ENCODE data around the gene PLCXD1.
"Not testable (repeated sequence)": the region's sequence is repeated elsewhere in the genome, so short reads cannot be mapped to it uniquely, and the experiment has no call there.

The PLCXD1 gene

DNA sequence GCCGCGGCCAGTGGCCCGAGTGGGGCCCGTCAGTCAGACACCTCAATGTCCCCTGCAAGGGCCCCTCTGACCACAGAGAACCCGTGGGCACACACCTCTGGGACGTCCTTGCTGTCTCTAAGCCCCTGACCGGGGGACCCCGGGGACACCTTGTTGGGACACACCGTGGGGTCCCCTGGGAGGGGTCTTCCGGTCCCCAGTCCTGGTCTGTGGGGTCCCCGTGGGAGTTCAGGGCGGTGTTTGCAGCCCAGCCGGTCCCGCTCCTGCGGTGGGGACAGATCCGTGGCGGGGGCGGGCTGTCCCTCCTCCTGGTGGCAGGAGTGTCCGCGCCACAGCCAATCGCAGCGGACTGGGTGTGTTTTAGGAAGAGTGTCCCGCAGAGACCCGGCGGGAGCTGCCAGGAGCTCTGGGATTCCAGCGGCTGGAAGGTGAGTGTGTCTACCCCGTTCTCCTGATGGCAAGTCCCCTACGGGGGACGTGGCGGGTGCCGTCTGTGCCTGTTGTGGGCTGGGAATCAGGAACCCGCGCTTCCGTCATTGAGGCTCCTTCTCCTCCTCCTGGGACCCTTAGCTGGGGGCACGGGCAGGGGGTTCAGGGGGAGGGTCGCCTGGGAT lies 5.1 kb upstream of the PLCXD1 start:
- peak overlapping the region; percentile 51 for H3K27ac Mint-ChIP-seq

DNA sequence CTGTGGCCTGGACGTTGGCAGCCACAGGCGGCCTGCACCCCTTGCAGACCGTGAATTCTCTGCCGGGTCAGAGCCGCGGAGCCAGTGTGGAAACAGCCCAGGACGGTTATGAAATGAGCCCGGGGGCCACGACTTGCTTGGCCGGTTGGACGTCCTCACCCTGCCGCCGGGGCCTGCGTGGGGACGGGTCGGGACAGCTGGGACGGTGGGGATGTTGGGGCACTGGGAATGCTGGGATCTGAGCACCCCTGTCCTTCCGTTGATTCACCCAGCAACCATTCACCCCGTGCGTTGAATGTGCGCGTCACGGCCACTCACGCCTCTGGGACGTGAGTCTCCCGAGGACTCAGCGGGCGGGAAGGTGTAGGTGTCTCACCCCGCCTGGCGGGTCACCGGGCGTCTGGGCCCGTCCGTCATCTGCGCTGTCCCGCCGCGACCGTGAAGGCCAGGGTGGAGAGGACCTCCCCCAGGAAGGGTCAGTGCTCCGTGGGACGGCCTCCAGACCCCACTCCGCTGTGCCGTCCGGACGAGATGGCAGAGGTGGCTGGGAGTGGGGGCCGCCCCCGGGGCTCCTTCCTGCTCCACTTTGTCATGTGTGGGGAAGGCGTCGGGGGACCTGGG lies 4.5 kb upstream of the PLCXD1 start:
- DNase-seq: no peak
- no peaks in the 10 kb centered on the region for H3K9me3 Mint-ChIP-seq
- H3K4me1 Mint-ChIP-seq: peaks cover 14 to 33% of the 10 kb centered on the region in 2 donors
- peaks cover 17 to 36% of the 10 kb centered on the region in 2 donors for H3K27me3 Mint-ChIP-seq
- peak overlapping the region; percentile 73 to 85 for H3K4me3 Mint-ChIP-seq
- ATAC-seq (replicated peaks): peak; percentile 66 to 70
- peak overlapping the region; percentile 51 for H3K27ac Mint-ChIP-seq
- H3K36me3 Mint-ChIP-seq: peaks cover 0 to 1% of the 10 kb centered on the region in 2 donors

More for the DNA sequence above, 5.1 kb upstream of the PLCXD1 start:
- ATAC-seq (replicated peaks): peak; percentile 80 to 83
- no peak for DNase-seq
- Mint-ChIP-seq H3K4me1 (peaks cover 11 to 33% of the 10 kb centered on the region in 2 donors), H3K4me3 (peak overlapping the region; percentile 73 to 85), H3K9me3 (no peaks in the 10 kb centered on the region), H3K27me3 (peaks cover 17 to 36% of the 10 kb centered on the region in 2 donors), H3K36me3 (peaks cover 0 to 1% of the 10 kb centered on the region in 2 donors)

DNA sequence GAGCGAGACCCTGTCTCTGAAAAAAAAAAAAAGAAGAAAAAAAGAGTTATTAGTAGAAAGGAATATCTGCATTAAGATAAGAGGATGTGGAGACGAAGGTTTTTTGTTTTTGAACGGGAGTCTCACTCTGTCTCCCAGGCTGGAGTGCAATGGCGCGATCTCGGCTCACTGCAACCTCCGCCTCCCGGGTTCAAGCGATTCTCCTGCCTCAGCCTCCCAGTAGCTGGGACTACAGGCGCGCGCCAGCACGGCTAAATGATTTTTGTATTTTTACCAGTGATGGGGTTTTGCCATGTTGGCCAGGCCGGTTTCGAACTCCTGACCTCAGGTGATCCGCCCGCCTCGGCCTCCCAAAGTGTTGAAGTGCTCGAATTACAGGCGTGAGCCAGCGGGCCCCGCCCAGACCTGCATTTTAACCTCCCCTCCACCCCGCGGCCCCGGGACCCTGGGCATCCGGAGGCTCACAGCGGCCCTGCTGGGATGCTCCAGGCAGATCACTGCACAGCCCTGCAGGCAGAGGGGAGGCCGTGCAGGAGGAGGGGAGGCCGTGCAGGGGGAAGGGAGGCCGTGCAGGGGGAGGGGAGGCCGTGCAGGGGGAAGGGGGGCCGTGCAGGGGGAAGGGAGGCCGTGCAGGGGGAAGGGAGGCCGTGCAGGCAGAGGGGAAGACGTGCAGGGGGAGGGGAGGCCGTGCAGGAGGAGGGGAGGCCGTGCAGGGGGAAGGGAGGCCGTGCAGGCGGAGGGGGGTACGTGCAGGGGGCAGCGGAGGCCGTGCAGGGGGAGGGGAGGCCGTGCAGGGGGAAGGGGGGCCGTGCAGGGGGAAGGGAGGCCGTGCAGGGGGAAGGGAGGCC lies 1.2 kb upstream of the PLCXD1 start:
- H3K9me3 Mint-ChIP-seq; H3K27ac Mint-ChIP-seq; H3K36me3 Mint-ChIP-seq; H3K4me3 Mint-ChIP-seq; DNase-seq; ATAC-seq (replicated peaks): not testable (repeated sequence)
- Mint-ChIP-seq H3K4me1 (peaks cover 16 to 43% of the 10 kb centered on the region in 2 donors), H3K27me3 (peaks cover 16 to 36% of the 10 kb centered on the region in 2 donors)

DNA sequence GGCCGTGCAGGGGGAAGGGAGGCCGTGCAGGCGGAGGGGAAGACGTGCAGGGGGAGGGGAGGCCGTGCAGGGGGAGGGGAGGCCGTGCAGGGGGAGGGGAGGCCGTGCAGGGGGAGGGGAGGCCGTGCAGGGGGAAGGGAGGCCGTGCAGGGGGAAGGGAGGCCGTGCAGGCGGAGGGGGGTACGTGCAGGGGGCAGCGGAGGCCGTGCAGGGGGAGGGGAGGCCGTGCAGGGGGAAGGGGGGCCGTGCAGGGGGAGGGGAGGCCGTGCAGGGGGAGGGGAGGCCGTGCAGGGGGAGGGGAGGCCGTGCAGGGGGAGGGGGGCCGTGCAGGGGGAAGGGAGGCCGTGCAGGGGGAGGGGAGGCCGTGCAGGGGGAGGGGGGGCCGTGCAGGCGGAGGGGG lies 459 bp upstream of the PLCXD1 start:
- not testable (repeated sequence) for H3K36me3 Mint-ChIP-seq; H3K4me3 Mint-ChIP-seq; DNase-seq; H3K9me3 Mint-ChIP-seq; H3K27ac Mint-ChIP-seq; ATAC-seq (replicated peaks)
- peaks cover 12 to 31% of the 10 kb centered on the region in 2 donors for H3K27me3 Mint-ChIP-seq
- peaks cover 13 to 38% of the 10 kb centered on the region in 2 donors for H3K4me1 Mint-ChIP-seq

DNA sequence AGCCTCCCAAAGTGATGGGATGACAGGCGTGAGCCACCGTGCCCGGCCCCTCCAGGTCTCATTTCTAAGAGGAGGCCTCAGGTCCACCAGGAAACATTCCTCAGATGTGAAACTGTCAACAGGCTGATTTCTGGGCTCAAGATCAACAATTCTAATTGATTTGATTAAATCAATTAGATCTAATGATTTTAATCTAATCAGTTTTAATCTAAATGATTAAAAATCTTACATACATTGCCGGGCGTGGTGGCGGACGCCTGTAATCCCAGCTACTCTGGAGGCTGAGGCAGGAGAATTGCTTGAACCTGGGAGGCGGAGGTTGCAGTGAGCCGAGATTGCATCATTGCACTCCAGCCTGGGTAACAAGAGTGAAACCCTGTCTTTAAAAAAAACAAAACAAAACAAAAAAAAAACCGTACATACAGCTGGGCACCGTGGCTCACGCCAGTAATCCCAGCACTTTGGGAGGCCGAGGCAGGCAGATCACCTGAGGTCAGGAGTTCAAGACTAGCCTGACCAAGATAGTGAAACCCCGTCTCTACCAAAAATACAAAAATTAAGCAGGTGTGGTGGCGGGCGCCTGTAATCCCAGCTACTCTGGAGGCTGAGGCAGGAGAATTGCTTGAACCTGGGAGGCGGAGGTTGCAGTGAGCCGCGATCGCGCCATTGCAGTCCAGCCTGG lies 960 bp downstream of the PLCXD1 start:
- not testable (repeated sequence) for H3K36me3 Mint-ChIP-seq; DNase-seq; H3K9me3 Mint-ChIP-seq; ATAC-seq (replicated peaks); H3K27ac Mint-ChIP-seq
- Mint-ChIP-seq H3K27me3 (peaks cover 12 to 19% of the 10 kb centered on the region in 2 donors), H3K4me1 (peaks cover 11 to 37% of the 10 kb centered on the region in 2 donors), H3K4me3 (peak overlapping the region in 1 of 2 donors; percentile 51)

DNA sequence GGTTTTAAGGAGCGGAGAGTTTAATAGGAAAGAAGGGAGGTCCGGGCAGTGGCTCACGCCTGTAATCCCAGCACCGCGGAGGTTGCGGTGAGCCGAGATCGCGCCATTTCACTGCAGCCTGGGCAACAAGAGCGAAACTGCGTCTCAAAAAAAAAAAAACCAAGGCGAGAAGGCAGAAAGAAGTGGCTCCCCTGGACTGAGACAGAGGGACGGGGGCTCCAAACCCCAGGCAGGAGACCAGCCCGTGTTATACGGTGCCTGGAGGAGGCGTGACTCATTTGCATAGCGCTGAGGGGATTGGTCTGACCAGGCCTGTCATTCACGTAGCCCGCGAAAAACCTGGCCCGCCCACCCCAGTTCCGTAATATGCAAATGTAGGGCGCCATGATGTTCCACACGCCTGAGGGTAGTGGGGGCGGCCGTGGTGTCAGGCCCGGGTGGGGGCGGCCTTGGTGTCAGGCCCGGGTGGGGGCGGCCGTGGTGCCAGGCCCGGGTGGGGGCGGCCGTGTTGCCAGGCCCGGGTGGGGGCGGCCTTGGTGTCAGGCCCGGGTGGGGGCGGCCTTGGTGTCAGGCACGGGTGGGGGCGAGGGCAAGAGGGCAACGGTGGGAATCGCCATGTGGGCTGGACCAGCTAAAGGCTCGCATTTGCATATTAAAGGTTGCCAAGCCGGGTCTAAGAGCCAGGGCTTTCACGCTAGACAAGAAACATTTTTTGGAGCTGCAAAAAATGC lies 2.1 kb downstream of the PLCXD1 start:
- peaks cover 8 to 15% of the 10 kb centered on the region in 2 donors for H3K27me3 Mint-ChIP-seq
- peak overlapping the region; percentile 98 for H3K27ac Mint-ChIP-seq
- H3K36me3 Mint-ChIP-seq: peaks cover under 1 to 8% of the 10 kb centered on the region in 2 donors
- ATAC-seq (replicated peaks) (peak; percentile 99), DNase-seq (peak; percentile 88)
- peak overlapping the region; percentile 91 to 96 for H3K4me3 Mint-ChIP-seq
- H3K4me1 Mint-ChIP-seq: peaks cover 10 to 37% of the 10 kb centered on the region in 2 donors
- no peaks in the 10 kb centered on the region for H3K9me3 Mint-ChIP-seq

DNA sequence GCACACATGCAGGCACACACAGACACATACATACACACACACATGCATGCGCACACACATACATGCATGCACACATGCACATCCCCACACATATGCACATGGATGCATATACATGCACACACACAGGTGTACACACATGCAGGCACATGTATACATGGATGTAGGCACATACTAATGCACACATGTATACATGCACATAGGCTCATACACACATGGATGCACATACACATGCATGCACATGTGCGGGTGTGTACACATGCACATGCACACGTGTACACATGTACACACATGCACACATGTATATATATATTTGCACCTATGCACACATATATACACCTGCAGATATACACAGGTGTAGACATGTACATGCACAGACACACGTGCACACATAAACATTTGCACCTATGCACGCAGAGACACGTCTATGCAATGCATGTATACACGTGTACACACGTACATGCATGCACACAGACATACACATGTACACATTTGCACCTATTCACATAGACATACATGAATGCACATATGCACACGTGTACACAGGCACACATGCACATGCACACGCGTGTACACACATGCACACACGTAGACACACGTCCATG lies 4.0 kb downstream of the PLCXD1 start:
- no peaks in the 10 kb centered on the region for H3K9me3 Mint-ChIP-seq
- peaks cover 7 to 22% of the 10 kb centered on the region in 2 donors for H3K4me1 Mint-ChIP-seq
- no peaks in the 10 kb centered on the region for H3K27me3 Mint-ChIP-seq
- H3K4me3 Mint-ChIP-seq: no peak overlapping the region
- no peak overlapping the region for H3K27ac Mint-ChIP-seq
- peaks cover 12 to 21% of the 10 kb centered on the region in 2 donors for H3K36me3 Mint-ChIP-seq
- no peak for ATAC-seq (replicated peaks)
- DNase-seq: no peak

DNA sequence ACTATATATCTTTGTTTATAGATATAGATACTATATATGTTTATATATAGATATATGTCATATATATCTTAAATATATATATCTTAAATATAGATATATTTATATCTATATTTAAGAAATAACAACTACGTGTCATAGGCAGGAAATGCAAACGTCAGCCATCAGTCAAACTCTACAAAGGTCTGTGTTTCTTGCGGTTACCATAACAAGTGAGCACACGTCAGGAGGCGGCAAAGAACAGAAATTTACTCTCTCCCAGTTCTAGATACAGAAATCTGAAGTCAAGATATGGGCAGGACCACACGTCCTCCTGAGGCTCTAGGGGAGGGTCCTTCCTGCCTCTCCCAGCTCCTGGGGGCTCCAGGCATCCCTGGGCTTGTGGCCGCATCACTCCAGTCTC lies 6.5 kb downstream of the PLCXD1 start:
- Mint-ChIP-seq H3K27ac (no peak overlapping the region), H3K4me1 (peaks cover 5 to 22% of the 10 kb centered on the region in 2 donors), H3K9me3 (no peaks in the 10 kb centered on the region), H3K4me3 (no peak overlapping the region), H3K27me3 (no peaks in the 10 kb centered on the region), H3K36me3 (peaks cover 25 to 32% of the 10 kb centered on the region in 2 donors)
- no peak for ATAC-seq (replicated peaks)
- DNase-seq: no peak

DNA sequence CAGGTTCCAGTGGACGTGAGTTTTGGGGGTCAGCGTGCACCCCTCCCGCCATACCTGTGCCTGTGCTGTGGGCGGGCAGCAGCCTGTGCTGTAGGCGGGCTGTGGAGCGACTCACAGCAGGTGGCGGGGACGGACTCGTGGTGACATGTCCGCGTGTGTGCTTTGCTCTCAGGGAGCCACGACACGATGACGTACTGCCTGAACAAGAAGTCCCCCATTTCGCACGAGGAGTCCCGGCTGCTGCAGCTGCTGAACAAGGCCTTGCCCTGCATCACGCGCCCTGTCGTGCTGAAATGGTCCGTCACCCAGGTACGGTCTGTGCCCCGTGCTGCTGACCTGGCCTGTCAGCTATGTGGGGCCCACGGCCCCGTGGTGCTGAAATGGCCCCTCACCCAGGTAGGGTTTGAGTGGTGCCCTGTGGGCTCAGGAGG lies 7.4 kb downstream of the PLCXD1 start:
- H3K27me3 Mint-ChIP-seq: no peaks in the 10 kb centered on the region
- DNase-seq: no peak
- H3K36me3 Mint-ChIP-seq: peaks cover 34 to 40% of the 10 kb centered on the region in 2 donors
- H3K9me3 Mint-ChIP-seq: no peaks in the 10 kb centered on the region
- no peak overlapping the region for H3K27ac Mint-ChIP-seq
- ATAC-seq (replicated peaks): no peak
- H3K4me3 Mint-ChIP-seq: no peak overlapping the region
- peaks cover 5 to 18% of the 10 kb centered on the region in 2 donors for H3K4me1 Mint-ChIP-seq

DNA sequence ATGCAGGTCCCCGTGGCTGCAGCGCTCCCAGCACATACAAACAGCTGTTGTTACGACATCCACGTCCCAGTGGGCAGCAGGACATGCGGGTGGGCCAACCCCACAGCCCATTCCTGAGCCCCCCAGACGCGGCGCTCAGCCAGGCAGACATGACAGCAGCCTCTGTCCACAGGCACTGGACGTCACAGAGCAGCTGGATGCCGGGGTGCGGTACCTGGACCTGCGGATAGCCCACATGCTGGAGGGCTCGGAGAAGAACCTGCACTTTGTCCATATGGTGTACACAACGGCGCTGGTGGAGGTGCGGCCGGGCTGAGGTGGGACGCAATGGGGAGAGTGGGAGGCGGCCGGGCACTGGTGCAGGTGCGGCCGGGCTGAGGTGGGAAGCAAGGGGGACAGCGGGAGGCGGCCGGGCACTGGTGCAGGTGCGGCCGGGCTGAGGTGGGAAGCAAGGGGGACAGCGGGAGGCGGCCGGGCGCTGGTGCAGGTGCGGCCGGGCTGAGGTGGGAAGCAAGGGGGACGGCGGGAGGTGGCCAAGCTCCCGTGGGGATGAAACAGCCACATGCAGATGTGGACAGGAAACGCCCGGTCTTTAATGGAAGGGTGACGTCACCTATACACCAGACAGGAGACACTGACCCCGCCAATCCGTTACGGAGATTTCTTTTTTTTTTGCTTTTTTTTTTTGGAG lies 9.4 kb downstream of the PLCXD1 start:
- Mint-ChIP-seq H3K4me1 (peaks cover 2 to 11% of the 10 kb centered on the region in 2 donors), H3K27ac (no peak overlapping the region), H3K36me3 (peaks cover 39% of the 10 kb centered on the region in 2 donors), H3K4me3 (no peak overlapping the region), H3K27me3 (no peaks in the 10 kb centered on the region), H3K9me3 (no peaks in the 10 kb centered on the region)
- DNase-seq (no peak), ATAC-seq (replicated peaks) (no peak)

DNA sequence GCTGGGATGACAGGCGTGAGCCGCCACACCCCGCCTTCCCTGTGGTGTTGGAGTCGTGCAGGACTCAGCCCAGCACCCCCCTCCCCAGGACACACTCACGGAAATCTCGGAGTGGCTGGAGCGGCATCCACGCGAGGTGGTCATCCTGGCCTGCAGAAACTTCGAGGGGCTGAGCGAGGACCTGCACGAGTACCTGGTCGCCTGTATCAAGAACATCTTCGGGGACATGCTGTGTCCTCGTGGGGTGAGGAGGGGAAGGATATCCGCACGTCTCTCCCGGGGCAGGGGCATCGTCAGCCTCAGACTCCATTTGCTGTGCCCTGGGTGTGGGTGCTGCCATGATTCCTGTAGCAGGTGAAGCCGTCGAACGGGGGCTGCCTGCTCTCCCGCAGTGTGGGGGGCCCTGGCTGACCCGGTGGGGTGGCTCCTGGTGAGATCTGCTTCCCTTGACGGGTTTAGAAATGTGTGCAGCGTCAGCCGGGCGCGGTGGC lies 10.3 kb downstream of the PLCXD1 start:
- H3K9me3 Mint-ChIP-seq: no peaks in the 10 kb centered on the region

DNA sequence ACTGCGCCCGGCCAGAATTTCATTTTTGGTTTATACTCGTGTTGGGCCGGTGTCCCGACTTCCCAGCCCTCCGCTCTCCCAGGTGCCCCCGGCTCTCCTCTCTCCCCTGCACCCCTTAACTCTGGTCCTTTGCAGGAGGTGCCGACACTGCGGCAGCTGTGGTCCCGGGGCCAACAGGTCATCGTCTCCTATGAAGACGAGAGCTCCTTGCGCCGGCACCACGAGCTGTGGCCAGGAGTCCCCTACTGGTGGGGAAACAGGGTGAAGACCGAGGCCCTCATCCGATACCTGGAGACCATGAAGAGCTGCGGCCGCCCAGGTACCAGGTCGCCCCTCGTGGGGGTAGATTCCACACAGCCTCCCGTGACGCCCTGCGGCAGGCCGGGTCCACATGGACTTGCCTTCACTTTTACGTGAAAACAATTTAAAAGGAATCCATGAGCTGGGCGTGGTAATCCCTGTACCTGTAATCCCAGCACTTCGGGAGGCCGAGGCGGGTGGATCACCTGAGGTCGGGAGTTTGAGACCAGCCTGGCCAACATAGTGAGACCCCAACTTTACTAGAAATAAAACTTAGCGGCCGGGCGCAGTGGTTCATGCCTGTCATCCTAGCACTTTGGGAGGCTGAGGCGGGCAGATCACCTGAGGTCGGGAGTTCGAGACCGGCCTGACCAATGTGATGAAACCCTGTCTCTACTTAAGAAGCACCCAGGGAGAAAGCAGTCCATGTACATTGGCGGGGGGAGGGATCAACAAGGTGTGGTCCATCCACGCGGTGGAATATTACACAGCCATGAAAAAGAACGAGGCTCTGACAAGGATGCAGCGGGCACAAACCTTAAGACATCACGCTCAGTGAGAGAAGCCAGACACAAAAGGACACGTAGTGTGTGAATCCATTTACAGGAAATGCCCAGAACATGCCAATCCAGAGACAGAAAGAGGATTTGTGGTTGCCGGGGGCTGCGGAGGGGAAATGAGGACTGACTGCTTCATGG lies 12.0 kb downstream of the PLCXD1 start:
- no peaks in the 10 kb centered on the region for H3K9me3 Mint-ChIP-seq
- no peaks in the 10 kb centered on the region for H3K27me3 Mint-ChIP-seq
- DNase-seq (no peak), ATAC-seq (replicated peaks) (no peak)
- H3K4me3 Mint-ChIP-seq: no peak overlapping the region
- H3K4me1 Mint-ChIP-seq: no peaks in the 10 kb centered on the region
- no peak overlapping the region for H3K27ac Mint-ChIP-seq
- H3K36me3 Mint-ChIP-seq: peaks cover 43 to 49% of the 10 kb centered on the region in 2 donors

More for the DNA sequence above, 10.3 kb downstream of the PLCXD1 start:
- H3K4me3 Mint-ChIP-seq: no peak overlapping the region
- H3K27me3 Mint-ChIP-seq: no peaks in the 10 kb centered on the region
- H3K4me1 Mint-ChIP-seq: peaks cover under 1 to 5% of the 10 kb centered on the region in 2 donors
- no peak for ATAC-seq (replicated peaks)
- DNase-seq: no peak
- peaks cover 43 to 45% of the 10 kb centered on the region in 2 donors for H3K36me3 Mint-ChIP-seq
- no peak overlapping the region for H3K27ac Mint-ChIP-seq
